HUES48 (cell line): ENCODE data around the gene ZEB1.
"Not testable (repeated sequence)": the region's sequence is repeated elsewhere in the genome, so short reads cannot be mapped to it uniquely, and the experiment has no call there.

ENCODE experiments used
- H3K27ac ChIP-seq: one replicate; pipeline ENCODE4 v1.7.0; 2013; ENCODE audit warnings: low read depth, low read length, inconsistent platforms
- H3K27me3 ChIP-seq: 2 replicates; pipeline ENCODE4 v1.6.1; 2013; ENCODE audit warnings: mild to moderate bottlenecking, low read length; ENCODE audit not compliant: control insufficient read depth, insufficient read depth
- H3K36me3 ChIP-seq: 2 replicates; pipeline ENCODE4 v1.6.1; 2013; ENCODE audit warnings: low read length; ENCODE audit not compliant: control insufficient read depth, insufficient read depth
- H3K4me1 ChIP-seq: 2 replicates; pipeline ENCODE4 v1.6.1; 2013; ENCODE audit warnings: mild to moderate bottlenecking, low read length; ENCODE audit not compliant: control insufficient read depth, insufficient read depth
- H3K4me3 ChIP-seq: 2 replicates; pipeline ENCODE4 v1.5.1; 2013; ENCODE audit warnings: mild to moderate bottlenecking, low read depth, low read length
- H3K9ac ChIP-seq: 2 replicates; pipeline ENCODE4 v1.6.1; 2013; ENCODE audit warnings: mild to moderate bottlenecking, low read depth, low read length, moderate library complexity
- H3K9me3 ChIP-seq: 2 replicates; pipeline ENCODE4 v1.6.1; 2013; ENCODE audit warnings: low read length; ENCODE audit not compliant: control insufficient read depth, insufficient read depth

The ZEB1 gene

DNA sequence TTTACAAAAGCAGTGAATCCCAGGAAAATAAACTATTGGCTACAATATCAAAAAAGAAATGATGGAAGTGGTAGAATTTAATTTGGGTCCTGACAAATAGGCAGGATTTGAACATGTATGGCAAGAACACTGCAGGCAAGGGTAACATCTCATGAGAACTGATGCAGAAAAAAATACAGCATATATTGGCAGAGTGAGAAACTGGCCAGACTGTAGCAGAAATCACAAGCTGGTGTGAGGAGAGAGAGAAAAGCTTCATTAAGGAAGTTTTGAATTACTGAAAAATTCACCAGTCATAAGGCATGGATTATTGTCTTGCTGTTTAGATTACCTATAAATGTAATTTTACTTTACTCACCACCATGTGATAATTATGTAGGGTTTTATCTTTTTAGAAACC lies 77.4 kb downstream of the ZEB1 start:
- Histone ChIP-seq H3K9me3 (no peaks in the 10 kb centered on the region), H3K4me1 (peaks cover 20% of the 10 kb centered on the region), H3K27me3 (no peaks in the 10 kb centered on the region), H3K36me3 (no peaks in the 10 kb centered on the region), H3K9ac (no peak overlapping the region), H3K4me3 (no peak overlapping the region), H3K27ac (no peak overlapping the region)

DNA sequence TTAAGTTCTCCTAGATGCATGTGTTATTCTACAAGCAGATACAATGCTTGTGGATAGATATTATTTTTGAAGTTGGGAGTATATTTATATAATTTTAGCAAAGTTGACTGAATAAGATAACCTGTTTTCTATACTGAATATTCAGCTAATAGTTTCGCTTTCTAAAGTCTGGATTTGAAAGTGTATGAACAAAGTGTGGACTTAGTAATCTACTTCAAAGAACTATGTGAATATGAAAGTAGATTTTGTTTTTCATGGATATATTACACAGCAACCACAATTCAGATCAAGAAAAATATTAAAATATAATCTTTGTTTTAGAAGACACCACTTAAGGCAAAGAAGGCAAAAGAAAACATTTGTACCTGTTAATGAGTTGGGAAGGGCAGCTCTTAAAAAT lies 78.8 kb downstream of the ZEB1 start:
- Histone ChIP-seq H3K4me3 (no peak overlapping the region), H3K27ac (no peak overlapping the region), H3K36me3 (no peaks in the 10 kb centered on the region), H3K4me1 (peaks cover 10% of the 10 kb centered on the region; the same call in 1 of the 2 replicates), H3K9me3 (no peaks in the 10 kb centered on the region), H3K27me3 (no peaks in the 10 kb centered on the region), H3K9ac (no peak overlapping the region)

DNA sequence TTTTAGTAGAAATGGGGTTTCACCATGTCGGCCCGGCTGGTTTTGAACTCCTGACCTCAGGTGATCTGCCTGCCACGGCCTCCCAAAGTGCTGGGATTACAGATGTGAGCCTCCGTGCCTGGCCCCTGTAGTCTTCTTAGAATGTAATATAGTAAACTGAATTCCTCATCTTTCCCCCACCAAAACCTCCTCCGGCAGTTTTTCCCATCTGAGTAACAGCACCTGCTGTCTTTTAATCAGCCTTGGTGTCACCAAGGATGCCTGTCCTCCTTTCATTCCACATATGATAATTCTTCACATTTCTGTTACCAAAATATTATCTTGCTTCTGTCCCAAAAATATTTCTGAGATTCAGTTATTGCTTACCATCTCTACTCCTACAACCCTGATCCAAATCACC lies 80.2 kb downstream of the ZEB1 start:
- no peak overlapping the region for H3K27ac ChIP-seq
- H3K9ac ChIP-seq, result no peak overlapping the region
- H3K27me3 ChIP-seq, result no peaks in the 10 kb centered on the region
- H3K4me1 ChIP-seq, result peaks cover 10% of the 10 kb centered on the region; the same call in 1 of the 2 replicates
- H3K36me3 ChIP-seq, result no peaks in the 10 kb centered on the region
- no peak overlapping the region for H3K4me3 ChIP-seq
- H3K9me3 ChIP-seq, result no peaks in the 10 kb centered on the region

DNA sequence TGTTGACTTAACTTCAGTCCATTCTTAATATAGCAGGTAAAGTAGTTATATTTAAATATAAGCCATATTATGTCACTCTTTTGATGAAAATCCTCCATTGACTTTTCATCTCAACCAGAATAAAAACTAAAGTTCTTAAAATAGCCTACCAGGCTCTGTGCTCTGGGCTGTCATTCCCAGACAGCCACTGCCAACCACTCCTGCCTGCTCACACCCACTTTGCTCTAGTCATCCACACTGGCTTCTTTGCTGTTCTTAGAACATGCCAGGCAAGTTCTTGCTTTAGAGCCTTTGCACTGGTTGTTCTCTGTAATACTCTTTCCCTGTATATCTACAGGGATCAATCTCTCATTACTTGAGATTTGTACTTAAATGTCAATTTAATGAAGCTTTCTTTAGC lies 80.6 kb downstream of the ZEB1 start:
- Histone ChIP-seq H3K9ac (no peak overlapping the region), H3K36me3 (no peaks in the 10 kb centered on the region), H3K4me1 (peaks cover 10% of the 10 kb centered on the region; the same call in 1 of the 2 replicates), H3K27ac (no peak overlapping the region), H3K9me3 (no peaks in the 10 kb centered on the region), H3K4me3 (no peak overlapping the region), H3K27me3 (no peaks in the 10 kb centered on the region)

DNA sequence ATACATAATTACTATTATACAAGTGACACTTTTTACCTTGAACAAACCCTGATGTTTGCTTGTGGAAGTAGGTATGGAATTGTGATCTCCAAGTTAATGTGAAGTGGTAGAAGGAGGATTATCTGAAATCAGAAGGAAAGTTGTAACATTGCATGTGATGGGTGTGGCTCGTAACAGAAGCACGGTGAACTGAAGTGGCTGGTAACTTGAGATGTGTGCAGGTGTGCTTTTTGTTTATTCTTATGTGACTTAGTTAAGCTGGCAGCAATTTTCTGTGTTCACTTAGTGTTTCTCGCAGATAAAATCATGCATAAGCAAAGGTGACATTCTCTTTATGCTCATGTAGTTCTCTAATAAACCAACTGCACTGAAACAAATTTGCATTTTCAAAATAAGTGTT lies 82.3 kb downstream of the ZEB1 start:
- no peak overlapping the region for H3K27ac ChIP-seq
- peaks cover 2% of the 10 kb centered on the region; the same call in 1 of the 2 replicates for H3K4me1 ChIP-seq
- no peaks in the 10 kb centered on the region for H3K27me3 ChIP-seq
- H3K4me3 ChIP-seq, result no peak overlapping the region
- no peak overlapping the region for H3K9ac ChIP-seq
- H3K36me3 ChIP-seq, result no peaks in the 10 kb centered on the region
- no peaks in the 10 kb centered on the region for H3K9me3 ChIP-seq

DNA sequence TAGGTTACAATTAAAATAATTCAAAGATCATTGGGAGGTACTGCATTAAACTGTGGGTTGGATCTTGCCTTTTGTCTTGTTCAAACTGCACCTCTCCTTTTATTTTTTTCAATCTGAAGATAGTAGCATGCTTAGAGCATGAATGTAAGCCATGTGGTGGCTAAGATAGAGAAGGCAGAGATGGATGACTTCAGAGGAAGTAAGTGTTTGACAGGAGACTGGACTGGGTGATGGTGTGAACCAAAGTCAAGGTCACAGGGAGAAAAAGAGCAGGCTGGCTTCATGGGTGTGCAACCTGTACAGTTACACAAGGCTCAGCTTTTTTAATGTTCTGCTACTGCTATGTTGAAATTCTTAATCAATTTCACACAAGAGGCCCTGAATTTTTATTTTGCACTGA lies 85.6 kb downstream of the ZEB1 start:
- Histone ChIP-seq H3K36me3 (no peaks in the 10 kb centered on the region), H3K9me3 (no peaks in the 10 kb centered on the region), H3K4me1 (no peaks in the 10 kb centered on the region), H3K9ac (no peak overlapping the region), H3K27me3 (no peaks in the 10 kb centered on the region), H3K27ac (no peak overlapping the region), H3K4me3 (no peak overlapping the region)

DNA sequence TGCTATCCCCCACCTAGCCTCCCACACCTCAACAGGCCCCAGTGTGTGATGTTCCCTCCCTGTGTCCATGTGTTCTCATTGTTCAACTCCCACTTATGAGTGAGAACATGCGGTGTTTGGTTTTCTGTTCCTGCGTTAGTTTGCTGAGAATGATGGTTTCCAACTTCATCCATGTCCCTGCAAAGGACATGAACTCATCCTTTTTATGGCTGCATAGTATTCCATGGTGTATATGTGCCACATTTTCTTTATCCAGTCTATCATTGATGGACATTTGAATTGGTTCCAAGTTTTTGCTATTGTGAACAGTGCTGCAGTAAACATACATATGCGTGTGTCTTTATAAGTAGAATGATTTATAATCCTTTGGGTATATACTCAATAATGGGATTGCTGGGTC lies 86.8 kb downstream of the ZEB1 start:
- not testable (repeated sequence) for H3K27me3 ChIP-seq, H3K9ac ChIP-seq, H3K4me1 ChIP-seq, H3K4me3 ChIP-seq, H3K27ac ChIP-seq, H3K36me3 ChIP-seq, H3K9me3 ChIP-seq

DNA sequence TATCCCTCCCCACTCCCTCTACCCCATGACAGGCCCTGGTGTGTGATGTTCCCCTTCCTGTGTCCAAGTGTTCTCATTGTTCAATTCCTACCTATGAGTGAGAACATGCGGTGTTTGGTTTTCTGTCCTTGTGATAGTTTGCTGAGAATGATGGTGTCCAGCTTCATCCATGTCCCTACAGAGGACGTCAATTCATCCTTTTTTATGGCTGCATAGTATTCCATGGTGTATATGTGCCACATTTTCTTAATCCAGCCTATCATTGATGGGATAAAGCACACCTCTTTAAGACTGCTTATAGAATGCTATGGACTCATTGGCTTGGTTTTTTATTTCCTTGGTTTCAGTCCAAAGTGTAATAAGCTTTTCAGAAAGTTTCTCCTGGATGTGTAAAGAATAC lies 93.4 kb downstream of the ZEB1 start:
- H3K4me1 ChIP-seq, H3K36me3 ChIP-seq, H3K4me3 ChIP-seq, H3K27ac ChIP-seq, H3K9me3 ChIP-seq, H3K9ac ChIP-seq, H3K27me3 ChIP-seq: not testable (repeated sequence)

DNA sequence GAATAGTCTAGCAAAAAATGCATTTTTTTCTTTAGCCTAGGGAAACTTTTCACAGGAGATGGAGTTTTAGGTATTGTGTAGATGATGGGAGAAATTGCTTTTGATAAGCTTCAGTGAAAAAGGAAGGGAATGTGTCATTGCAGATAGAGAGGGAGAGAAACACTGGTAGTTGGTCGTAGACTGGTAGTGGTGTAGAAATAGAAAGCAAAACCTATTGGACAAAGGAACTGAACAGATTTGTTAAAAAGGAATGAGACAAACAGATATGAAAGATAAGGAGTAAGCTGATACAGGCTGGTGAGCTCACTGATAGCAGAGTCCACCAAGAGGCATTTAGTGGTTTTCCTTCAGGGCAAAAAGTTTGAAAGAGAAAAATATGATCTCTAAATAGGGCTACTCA lies 94.3 kb downstream of the ZEB1 start:
- Histone ChIP-seq H3K9me3 (no peaks in the 10 kb centered on the region), H3K4me1 (no peaks in the 10 kb centered on the region), H3K27me3 (no peaks in the 10 kb centered on the region), H3K27ac (no peak overlapping the region), H3K4me3 (no peak overlapping the region), H3K9ac (no peak overlapping the region), H3K36me3 (no peaks in the 10 kb centered on the region)

DNA sequence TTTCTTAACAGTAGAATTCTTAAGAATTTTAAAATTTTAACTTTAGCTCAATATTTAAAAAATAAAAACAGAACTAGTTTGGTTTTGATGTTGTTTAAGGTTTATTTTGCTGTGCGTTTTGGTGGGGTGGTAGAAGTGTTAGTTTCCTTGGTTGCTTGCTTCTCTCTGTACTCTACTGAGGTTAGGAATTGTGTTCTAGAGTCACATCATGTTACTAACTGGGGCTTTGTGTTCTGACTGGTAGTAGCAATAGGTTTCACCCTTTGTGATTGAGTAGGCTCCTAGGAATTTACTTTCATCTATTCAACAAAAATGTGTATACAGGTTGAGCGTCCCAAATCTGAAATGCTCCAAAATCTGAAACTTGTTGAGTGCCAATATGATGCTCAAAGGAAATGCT lies 99.5 kb downstream of the ZEB1 start:
- H3K9ac ChIP-seq, result no peak overlapping the region
- H3K4me1 ChIP-seq, result no peaks in the 10 kb centered on the region
- H3K36me3 ChIP-seq, result no peaks in the 10 kb centered on the region
- no peaks in the 10 kb centered on the region for H3K9me3 ChIP-seq
- no peak overlapping the region for H3K27ac ChIP-seq
- H3K4me3 ChIP-seq, result no peak overlapping the region
- H3K27me3 ChIP-seq, result no peaks in the 10 kb centered on the region

DNA sequence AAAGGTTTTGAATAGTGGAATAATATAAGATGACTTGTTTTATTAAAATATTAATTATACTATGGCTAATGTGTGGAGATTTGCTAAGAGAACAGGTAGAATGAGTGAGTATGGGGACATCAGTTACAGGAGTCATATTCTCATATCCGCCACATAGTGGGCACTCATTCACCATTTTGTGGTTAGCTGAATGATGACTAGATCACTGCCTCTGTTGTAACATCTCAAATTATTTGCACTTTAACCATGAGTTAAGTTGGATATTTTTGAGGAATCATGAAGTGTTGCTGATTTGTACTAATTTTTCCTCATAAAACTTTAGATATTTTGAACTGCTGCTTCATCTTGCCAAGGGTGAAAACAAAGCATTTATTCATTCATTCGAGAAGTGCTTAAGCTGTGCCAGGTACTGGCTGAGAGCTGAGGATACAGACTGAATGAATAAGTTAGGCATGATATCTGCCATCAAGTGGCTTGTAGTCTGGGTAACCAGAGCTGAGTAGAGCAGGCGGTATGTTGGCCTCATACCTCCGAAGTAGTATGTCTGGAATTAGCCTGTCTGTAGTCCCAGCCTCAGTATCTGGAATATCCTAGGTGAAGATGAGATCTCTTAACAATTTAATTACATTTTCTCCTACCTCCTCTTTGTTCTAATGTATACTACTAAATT lies 100.5 kb downstream of the ZEB1 start:
- Histone ChIP-seq H3K4me3 (no peak overlapping the region), H3K4me1 (no peaks in the 10 kb centered on the region), H3K9me3 (no peaks in the 10 kb centered on the region), H3K27ac (no peak overlapping the region), H3K27me3 (no peaks in the 10 kb centered on the region), H3K36me3 (no peaks in the 10 kb centered on the region), H3K9ac (no peak overlapping the region)

DNA sequence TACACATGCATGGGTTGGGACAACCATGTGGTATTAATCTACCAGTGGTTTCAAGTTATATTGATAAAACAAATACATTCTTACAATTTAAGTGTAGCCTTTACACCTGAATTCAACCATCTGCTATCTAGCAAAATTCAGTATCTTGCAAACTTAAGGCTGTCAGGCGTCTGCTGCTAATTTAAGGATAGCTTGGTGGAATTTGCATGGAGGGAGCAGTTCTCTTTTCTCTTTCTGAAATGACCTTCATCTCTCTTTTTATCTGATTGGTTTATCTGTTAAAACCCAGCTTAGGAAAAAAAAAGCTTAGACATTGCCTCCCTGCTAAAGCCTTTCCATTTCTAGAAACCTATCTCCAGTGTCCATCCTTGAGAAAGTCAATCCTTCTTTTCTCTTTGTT lies 102.3 kb downstream of the ZEB1 start:
- Histone ChIP-seq H3K27me3 (no peaks in the 10 kb centered on the region), H3K4me1 (no peaks in the 10 kb centered on the region; the same call in 1 of the 2 replicates)

More for the DNA sequence above, 102.3 kb downstream of the ZEB1 start:
- H3K27ac ChIP-seq, result no peak overlapping the region
- H3K9ac ChIP-seq, result no peak overlapping the region
- no peak overlapping the region for H3K4me3 ChIP-seq
- no peaks in the 10 kb centered on the region for H3K9me3 ChIP-seq
- H3K36me3 ChIP-seq, result no peaks in the 10 kb centered on the region
